ENCODE data around the gene ERGIC3.

GRCh38 chr20:35541118-35541782 lies 628 bp upstream of the ERGIC3 start:
- no peak for TF ChIP-seq CTCF (IDR thresholded peaks at IDR 0.05)
- TF ChIP-seq POLR2AphosphoS5 (IDR thresholded peaks at IDR 0.05; ENCODE audit: low read depth, low read length): no peak
- TF ChIP-seq SIN3A (IDR thresholded peaks at IDR 0.05; ENCODE audit: borderline replicate concordance, insufficient read depth, low read depth, low read length): no peak

Measured in Panc1 (cell line).